ENCODE measurements around the gene GDA. TPM values are rescaled to one million over a fixed set of nuclear protein-coding genes. Genes with fewer than 3 reads are reported as not detected.

The GDA gene
- total and polyA plus RNA-seq, 2 of the 8 experiments (the other 6 are each of a cell fraction or from before 2014, with no cell fraction given) = 0.35 to 3.0 TPM

GRCh38 chr9:72268961-72269360 lies 119.7 kb downstream of the GDA start:
- H3K4me3 ChIP-seq (ENCODE audit: extremely low read depth in 1 of 4, insufficient read depth in 2 of 4, low read depth in 3 of 4, low read length in 4 of 4) = no peak overlapping the region
- H4K5ac ChIP-seq (ENCODE audit: insufficient read length, low read depth, low read length) = no peak overlapping the region
- no peaks in the 10 kb centered on the region for H4K20me1 ChIP-seq (replicated peaks in 1 of 2; ENCODE audit: control insufficient read depth in 1 of 2, insufficient read depth in 2 of 2, low read length in 2 of 2)
- H3K79me2 ChIP-seq (ENCODE audit: control insufficient read depth in 1 of 2, insufficient read depth in 2 of 2, low read length in 2 of 2) = no peaks in the 10 kb centered on the region
- H3K4me1 ChIP-seq (replicated peaks in 1 of 4; ENCODE audit: control insufficient read depth in 3 of 4, insufficient read depth in 4 of 4, low read length in 3 of 4) = no peaks in the 10 kb centered on the region
- H4K91ac ChIP-seq (replicated peaks; ENCODE audit: insufficient read length, low read length) = no peak overlapping the region
- H3K9ac ChIP-seq (replicated peaks in 1 of 4; ENCODE audit: extremely low read depth in 1 of 4, low read depth in 3 of 4, low read length in 3 of 4) = no peak overlapping the region
- no peaks in the 10 kb centered on the region for H3K9me3 ChIP-seq (ENCODE audit: insufficient read depth in 2 of 2, low read depth in 1 of 2, low read length in 1 of 2)
- no peaks in the 10 kb centered on the region for H3K27me3 ChIP-seq (replicated peaks in 1 of 4; ENCODE audit: control insufficient read depth in 3 of 4, extremely low read depth in 1 of 4, insufficient read depth in 3 of 4, low read length in 3 of 4)
- FAIRE-seq (no peak), DNase-seq (ENCODE audit: low read depth in 1 of 2, low spot score in 2 of 2) (no peak)
- 0 out of 2 replicates have a peak overlapping the region, but pooled peaks have one; percentile 57 for H2AFZ ChIP-seq (ENCODE audit: low read length)
- no peak overlapping the region for H3K56ac ChIP-seq (replicated peaks; ENCODE audit: insufficient read length, low read depth, low read length)
- no peak overlapping the region for H2BK120ac ChIP-seq (replicated peaks; ENCODE audit: low read depth, low read length)
- H2BK20ac ChIP-seq (ENCODE audit: low read length) = no peak overlapping the region
- H3K23me2 ChIP-seq (ENCODE audit: low read depth, low read length) = no peaks in the 10 kb centered on the region
- CTCF ChIA-PET (ENCODE audit: partially characterized antibody) = interaction anchor here (0.6 to 5.3 kb wide), 3 partner anchors 12 to 230 kb away, joined by 3 to 48 read pairs (median 6); no protein-coding TSS in a partner anchor
- H3K27ac ChIP-seq (ENCODE audit: low read depth, low read length) = no peak overlapping the region
- H3K36me3 ChIP-seq (ENCODE audit: control insufficient read depth in 2 of 4, insufficient read depth in 4 of 4, low read length in 3 of 4) = no peaks in the 10 kb centered on the region
- no peak overlapping the region for H3K4me2 ChIP-seq (ENCODE audit: insufficient read depth in 1 of 2, low read depth in 2 of 2, low read length in 2 of 2)
- H2AK5ac ChIP-seq (ENCODE audit: low read depth, low read length) = no peak overlapping the region
- POLR2A ChIA-PET (ENCODE audit: partially characterized antibody) = no interaction called here
- H3K4ac ChIP-seq (replicated peaks; ENCODE audit: insufficient read length, low read depth, low read length) = no peak overlapping the region
- no peak overlapping the region for H2BK15ac ChIP-seq (ENCODE audit: low read length)
- no peaks in the 10 kb centered on the region for H3K79me1 ChIP-seq (ENCODE audit: low read depth, low read length)
- H3K23ac ChIP-seq (ENCODE audit: insufficient read length) = no peak overlapping the region
- no peak overlapping the region for H2BK12ac ChIP-seq (ENCODE audit: low read depth, low read length)
- no peak overlapping the region for H3K18ac ChIP-seq (ENCODE audit: extremely low read depth, low read length)
- H3K14ac ChIP-seq (ENCODE audit: insufficient read length) = no peak overlapping the region
- H4K8ac ChIP-seq (ENCODE audit: extremely low read depth, insufficient read depth, low read length) = no peak overlapping the region
- 95% methylated on average over 3 of the region's 3 CpGs; no CpG with 5 or more reads in 1 of the 2 experiments for WGBS, 2 experiments (ENCODE audit: extremely low coverage in 1 of 2, insufficient coverage in 1 of 2, insufficient read length in 1 of 2, insufficient replicate concordance in 2 of 2, low coverage in 1 of 2, low lambda C conversion rate in 2 of 2, missing lambda C conversion rate in 1 of 2)
- no peak overlapping the region for H2BK5ac ChIP-seq (ENCODE audit: low read depth, low read length)
- TF ChIP-seq, protein P1, sequence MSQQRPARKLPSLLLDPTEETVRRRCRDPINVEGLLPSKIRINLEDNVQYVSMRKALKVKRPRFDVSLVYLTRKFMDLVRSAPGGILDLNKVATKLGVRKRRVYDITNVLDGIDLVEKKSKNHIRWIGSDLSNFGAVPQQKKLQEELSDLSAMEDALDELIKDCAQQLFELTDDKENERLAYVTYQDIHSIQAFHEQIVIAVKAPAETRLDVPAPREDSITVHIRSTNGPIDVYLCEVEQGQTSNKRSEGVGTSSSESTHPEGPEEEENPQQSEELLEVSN (IDR thresholded peaks at IDR 0.05) = no peak
- TF ChIP-seq CHD1 (IDR thresholded peaks at IDR 0.05; ENCODE audit: low read depth, low read length) (no peak), RAD21 (IDR thresholded peaks at IDR 0.05 in 1 of 2, conservative IDR thresholded peaks at IDR 0.05 in 1 of 2; ENCODE audit: low read depth in 2 of 2, low read length in 2 of 2) (no peak), ATF3 (IDR thresholded peaks at IDR 0.05; ENCODE audit: insufficient read depth, low read depth, low read length) (no peak), JUN (IDR thresholded peaks at IDR 0.05; ENCODE audit: low read depth, low read length) (no peak), GTF2F1 (IDR thresholded peaks at IDR 0.05; ENCODE audit: borderline replicate concordance, low read depth, low read length) (no peak), SIX5 (IDR thresholded peaks at IDR 0.05; ENCODE audit: low read depth, low read length) (no peak), CHD2 (IDR thresholded peaks at IDR 0.05; ENCODE audit: low read length) (no peak), KDM4A (IDR thresholded peaks at IDR 0.05; ENCODE audit: low read depth, low read length, severe bottlenecking) (no peak), BRCA1 (IDR thresholded peaks at IDR 0.05; ENCODE audit: low read depth, low read length) (no peak)
- TF ChIP-seq, protein P2, sequence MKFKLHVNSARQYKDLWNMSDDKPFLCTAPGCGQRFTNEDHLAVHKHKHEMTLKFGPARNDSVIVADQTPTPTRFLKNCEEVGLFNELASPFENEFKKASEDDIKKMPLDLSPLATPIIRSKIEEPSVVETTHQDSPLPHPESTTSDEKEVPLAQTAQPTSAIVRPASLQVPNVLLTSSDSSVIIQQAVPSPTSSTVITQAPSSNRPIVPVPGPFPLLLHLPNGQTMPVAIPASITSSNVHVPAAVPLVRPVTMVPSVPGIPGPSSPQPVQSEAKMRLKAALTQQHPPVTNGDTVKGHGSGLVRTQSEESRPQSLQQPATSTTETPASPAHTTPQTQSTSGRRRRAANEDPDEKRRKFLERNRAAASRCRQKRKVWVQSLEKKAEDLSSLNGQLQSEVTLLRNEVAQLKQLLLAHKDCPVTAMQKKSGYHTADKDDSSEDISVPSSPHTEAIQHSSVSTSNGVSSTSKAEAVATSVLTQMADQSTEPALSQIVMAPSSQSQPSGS (IDR thresholded peaks at IDR 0.05; ENCODE audit: low read length) = no peak
